ENCODE measurements around the gene PLD5. TPM values are rescaled to one million over a fixed set of nuclear protein-coding genes. Genes with fewer than 3 reads are reported as not detected.
"Not testable (repeated sequence)": the region's sequence is repeated elsewhere in the genome, so short reads cannot be mapped to it uniquely, and the experiment has no call there.

The PLD5 gene
- total RNA-seq, 1 donor from 2014 or later, result 0.29 TPM

- no peak for DNase-seq (ENCODE audit: low read depth)
Measured at GRCh38 chr1:242427519-242427918, 97.0 kb downstream of the PLD5 start.

DNA sequence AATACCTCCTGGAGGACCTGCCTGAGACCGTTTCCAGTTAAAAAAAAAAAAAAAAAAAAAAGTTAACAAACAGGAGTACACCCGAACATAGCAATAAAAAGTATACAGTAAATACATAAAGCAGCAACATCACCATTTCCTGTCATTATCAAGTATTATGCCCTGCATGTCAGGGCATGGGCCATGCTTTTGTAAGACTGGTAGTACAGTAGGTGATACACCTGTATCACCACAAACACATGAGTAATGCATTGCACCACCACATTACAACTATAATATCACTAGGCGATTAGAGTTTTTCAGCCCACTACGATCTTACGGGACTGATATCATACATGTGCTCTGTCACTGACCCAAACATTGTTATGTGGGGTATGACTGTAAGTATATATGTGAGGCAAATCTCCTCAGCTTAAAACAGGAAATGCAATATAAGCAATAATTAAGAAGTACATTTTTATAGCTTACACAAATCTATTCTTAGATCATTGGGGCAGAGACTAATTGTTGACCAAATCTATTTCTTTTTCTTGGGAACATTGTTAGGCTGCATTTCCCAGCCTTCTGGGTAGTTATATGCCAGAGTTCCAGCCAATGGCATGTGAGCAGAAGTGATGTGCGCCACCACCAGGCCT lies 98.1 kb downstream of the PLD5 start:
- no peak for DNase-seq (ENCODE audit: low read depth)

DNA sequence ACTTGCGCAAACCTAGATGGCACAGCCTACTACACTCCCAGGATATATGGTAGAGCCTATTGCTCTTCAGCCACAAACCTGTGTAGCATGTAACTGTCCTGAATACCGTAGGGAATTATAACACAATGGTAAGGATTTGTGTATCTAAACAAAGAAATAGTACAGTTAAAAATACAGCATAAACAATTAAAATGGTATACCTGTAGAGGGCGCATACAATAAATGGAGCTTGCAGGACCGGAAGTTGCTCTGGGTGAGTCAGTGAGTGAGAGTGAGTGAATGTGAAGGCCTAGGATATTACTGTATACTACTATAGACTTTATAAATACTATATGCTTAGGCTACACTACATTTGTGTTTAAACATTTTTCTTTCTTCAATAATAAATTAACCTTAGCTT lies 99.3 kb downstream of the PLD5 start:
- DNase-seq (ENCODE audit: low read depth), result no peak

DNA sequence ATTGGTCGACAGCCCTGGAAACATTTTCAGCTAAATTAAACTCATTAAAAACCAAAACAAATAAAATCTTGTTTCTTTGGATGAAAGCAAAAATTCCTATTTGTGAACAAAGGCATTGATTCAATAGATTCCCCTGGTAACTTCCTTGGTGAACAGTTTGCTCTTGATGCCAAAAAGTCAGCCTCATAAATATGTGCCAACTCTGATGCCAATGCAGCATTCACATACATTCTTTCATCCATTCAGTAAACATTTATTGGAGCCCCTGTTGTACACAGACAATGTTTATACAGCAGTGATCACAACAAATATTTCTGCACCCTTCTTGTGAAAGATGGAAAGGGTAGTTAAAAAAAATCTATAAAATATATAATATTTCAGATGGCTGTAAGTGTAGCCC lies 107.8 kb downstream of the PLD5 start:
- no peak for DNase-seq (ENCODE audit: low read depth)

DNA sequence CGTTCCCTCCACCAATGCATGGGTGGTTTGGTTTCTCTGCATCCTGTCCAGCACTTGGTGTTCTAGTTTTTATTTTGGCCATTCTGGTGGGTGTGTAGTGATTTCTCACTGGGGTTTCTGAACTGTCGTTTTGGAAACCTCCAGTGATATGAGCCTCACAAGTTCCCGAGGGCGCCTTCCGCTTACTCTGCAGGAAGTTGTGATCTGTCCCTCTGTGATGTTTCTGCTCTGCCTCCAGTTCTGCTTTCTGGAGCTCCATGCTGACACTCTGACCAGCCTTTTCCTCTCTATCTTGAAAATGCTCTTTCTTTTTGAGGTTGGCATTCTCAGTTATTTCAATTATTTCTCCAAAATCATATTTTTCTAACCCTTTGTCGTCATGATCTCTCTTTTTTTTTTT lies 111.6 kb downstream of the PLD5 start:
- DNase-seq (ENCODE audit: low read depth), result no peak

- DNase-seq (ENCODE audit: low read depth), result no peak
Measured at GRCh38 chr1:242411901-242412300, 112.6 kb downstream of the PLD5 start.

DNA sequence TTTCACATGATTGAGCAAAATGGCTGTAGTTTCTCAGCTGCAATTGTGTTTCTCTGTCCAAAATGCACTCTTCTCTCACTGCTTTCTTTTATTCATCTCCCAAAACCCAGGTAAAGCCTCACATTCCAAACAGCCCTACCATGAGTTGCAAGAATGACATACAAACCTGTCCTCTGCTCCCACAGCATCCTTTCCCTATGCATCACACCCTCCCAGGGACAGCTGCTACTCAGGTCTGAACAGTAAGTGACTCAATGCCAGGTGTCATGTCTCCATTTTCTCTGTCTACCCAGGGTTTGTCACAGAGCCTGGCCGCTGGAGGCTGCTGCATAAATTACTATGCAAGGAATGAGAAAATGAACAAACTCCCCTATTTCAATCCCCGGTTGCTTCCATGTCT lies 118.5 kb downstream of the PLD5 start:
- DNase-seq (ENCODE audit: low read depth), result no peak

DNA sequence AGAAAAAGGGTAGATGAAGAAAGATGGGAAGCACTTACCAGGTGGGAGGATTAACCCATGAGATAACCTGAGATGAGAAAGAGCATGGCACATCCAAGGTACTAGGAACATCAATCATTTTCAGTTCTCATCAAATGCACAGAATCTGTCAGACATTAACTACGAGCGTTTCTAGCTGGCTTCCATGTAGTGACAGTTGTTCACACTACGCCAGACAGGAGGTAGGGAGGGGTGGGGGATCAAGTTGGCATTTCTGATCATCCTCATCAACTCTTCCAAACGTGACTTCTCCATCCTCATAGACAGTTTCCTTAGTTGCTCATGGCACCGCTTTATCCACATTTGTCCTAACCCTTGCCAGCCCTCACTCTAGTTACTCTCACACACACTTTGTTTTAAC lies 120.2 kb downstream of the PLD5 start:
- DNase-seq (ENCODE audit: low read depth), result no peak

DNA sequence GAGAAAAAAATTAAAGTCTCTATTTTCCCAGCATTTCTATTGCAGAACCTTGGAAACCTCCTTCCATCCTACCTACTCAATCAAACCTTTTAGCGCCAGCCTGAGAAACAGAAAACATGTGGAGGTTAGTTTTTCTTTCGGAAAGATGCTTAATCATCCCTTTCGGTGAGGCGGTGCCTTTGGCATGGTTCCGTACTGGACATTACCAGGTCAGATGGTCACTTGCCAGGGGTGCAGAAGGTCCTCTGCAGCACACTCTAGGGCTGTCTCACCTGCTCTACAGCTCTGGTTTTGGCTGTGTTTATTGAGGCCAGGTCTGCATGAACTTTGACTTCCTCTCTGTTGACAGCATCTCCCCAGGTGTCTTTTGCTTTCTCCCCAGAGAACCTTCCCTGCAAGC lies 121.5 kb downstream of the PLD5 start:
- DNase-seq (ENCODE audit: low read depth), result no peak

DNA sequence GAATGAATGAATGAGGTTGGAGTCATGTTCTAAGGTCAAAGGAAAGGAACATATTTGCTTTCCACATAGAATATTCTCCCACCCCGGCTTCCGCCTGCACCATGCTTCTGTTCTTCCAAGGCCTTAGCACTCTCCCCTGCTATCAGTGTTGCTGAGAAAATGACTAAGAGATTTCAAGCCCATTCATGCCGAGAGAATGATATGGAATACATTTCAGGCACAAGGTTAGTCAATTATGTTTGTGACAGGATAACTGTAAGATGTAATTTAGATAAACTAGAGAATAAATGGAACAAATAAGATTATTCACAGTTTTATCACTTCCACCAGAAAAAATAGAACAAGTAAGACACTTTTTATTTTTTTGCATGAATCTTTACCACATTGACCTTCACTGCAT lies 122.6 kb downstream of the PLD5 start:
- no peak for DNase-seq (ENCODE audit: low read depth)

- no peak for DNase-seq (ENCODE audit: low read depth)
Measured at GRCh38 chr1:242398351-242398750, 126.1 kb downstream of the PLD5 start.

DNA sequence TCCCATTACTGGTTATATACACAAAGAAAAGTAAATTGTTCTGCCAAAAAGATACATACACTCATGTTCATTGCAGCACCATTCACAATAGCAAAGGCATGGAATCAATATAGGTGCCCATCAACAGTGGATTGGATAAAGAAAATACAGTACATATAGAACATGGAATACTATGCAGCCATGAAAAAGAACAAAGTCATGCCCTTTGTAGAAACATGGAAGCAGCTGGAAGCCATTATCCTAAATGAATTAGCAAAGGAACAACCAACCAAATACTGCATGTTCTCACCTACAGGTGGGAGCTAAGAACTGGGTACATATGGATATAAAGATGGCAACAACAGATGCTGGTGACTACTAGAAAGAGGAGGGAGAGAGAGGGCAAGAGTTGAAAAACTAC lies 132.6 kb downstream of the PLD5 start:
- no peak for DNase-seq (ENCODE audit: low read depth)

DNA sequence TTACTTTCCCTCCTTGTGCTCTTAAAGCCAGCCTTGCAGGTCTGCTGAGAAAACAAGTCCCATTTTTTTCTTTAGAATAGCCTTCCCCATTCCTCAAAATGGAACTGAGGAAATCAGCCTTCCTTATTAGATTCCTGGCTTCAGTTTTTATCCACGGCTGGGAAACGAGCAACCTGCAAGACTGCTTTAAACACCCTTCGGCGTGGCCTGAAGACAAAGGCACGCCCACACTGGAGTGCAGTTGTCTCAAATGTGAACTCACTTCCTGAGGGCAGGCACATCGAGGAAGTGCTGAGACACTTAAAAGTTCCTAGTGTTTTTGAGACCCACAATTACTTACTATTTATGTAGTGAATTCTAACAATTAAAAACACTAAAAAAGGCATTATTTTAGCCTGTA lies 148.4 kb downstream of the PLD5 start:
- DNase-seq (ENCODE audit: low read depth), result not testable (repeated sequence)

- DNase-seq (ENCODE audit: low read depth), result not testable (repeated sequence)
Measured at GRCh38 chr1:242350446-242350845, 174.1 kb downstream of the PLD5 start.

DNA sequence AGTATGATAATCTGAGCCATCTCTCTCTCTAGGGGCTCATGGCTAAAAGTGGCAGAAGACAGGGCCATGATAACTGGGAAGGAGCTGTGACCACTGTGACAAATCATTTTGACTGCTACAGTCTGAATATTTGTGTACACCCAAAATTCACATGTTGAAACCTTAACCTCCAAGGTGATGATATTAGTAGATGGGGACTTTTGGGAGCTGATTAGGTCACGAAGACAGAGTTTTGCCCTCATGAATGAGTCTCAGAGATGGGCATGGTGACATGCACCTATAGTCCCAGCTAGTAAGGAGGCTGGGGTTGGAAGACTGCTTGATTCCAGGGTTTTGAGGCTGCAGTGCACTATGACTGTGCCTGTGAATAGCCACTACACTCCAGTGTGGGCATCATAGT lies 174.9 kb downstream of the PLD5 start:
- DNase-seq (ENCODE audit: low read depth), result no peak

DNA sequence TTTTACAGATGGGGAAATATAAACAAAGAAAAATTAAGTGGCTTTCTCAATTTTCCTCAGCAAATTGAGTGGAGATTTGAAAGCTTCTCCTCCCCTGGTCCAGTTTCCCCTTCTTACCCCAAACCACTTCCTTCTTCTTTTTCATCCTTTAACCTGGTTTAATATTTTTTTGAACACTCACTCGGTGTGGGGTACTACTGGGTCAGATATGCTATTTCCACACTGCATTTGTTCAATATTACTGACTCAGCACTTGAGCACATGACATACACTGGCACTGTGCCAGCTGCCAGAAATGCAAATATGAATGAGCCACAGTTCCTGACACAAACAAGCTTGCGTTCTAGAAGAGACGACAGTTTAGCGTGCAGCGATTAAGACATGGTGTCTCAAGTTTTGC lies 193.6 kb downstream of the PLD5 start:
- not testable (repeated sequence) for DNase-seq (ENCODE audit: low read depth)

DNA sequence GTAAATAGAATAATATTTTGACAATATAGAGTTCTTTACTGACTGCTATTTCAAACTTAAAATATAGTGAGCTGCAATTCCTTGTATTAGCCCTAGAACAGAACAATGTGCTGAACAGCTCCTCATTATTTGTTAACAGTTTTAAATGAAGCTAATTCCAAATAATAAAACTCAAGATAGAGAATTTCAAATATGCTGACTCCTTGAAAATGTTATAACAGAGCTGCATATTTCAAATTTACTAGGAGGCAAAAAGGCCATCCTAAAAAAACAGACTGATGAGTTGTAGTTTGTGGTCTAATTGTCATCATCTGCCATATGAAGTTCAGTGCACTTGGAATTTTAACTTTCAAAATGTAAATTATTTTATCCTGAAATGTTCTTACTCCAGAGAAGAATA lies 197.1 kb downstream of the PLD5 start:
- not testable (repeated sequence) for DNase-seq (ENCODE audit: low read depth)

GRCh38 chr1:242321981-242322380 lies 202.5 kb downstream of the PLD5 start:
- not testable (repeated sequence) for DNase-seq (ENCODE audit: low read depth)

DNA sequence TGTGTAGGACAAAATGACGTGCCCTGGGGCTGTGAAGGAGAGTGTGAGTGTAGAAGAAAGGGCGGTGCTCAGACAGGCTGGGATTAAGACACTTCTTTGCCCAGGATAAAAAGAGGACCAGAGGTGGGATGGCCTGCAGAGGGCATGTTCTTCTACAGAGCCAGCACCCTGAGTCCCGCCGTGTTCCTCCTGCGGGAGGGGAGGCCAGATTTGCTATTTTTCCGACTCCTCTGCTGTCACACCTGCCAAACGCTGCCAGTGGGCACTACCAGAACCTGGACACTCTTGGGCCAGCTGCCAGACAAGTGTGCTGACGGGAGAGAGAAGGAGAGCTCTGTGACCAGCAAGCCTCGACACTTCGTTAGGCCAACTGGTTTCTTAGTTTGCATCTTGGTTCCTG lies 206.4 kb downstream of the PLD5 start:
- no peak for DNase-seq (ENCODE audit: low read depth)

DNA sequence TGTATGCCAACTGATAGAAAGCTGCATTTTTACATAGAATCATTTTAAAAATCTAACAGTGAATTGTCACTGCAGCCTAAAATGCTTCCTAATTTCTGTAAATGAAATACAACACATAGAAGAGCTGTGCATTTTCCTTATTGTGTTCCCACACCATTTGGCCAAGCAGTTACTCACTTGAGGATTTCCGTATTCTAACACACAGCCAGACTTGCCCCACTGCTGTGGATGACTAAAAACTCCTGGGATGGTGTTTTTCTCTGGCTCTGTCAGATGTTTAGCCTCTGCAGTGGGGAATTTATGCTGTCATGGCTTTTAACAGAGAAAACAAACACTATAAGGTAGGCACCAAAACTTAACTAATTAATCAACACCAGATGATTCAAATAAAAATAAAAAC lies 209.6 kb downstream of the PLD5 start:
- not testable (repeated sequence) for DNase-seq (ENCODE audit: low read depth)

- DNase-seq (ENCODE audit: low read depth), result not testable (repeated sequence)
Measured at GRCh38 chr1:242314085-242314649, 210.3 kb downstream of the PLD5 start.

DNA sequence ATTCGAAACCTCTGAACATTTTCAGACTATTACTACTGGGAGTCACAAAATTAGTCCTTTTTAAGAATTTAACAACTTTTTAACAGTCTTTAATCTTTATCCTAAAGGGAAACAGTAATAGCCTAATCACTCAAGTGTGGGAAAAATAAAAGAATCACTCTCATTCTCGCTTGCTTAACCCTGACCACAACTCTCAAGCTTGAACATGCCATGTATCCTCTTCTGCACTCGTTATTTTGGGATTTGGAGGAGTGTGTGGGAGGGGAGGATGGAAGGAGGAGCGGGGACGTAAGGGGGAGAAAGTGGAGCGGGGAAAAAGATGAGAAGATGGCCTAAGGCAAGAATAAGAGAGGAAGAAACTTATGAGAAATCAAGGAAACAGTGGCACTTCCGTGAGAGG lies 215.8 kb downstream of the PLD5 start:
- DNase-seq (ENCODE audit: low read depth), result not testable (repeated sequence)

- not testable (repeated sequence) for DNase-seq (ENCODE audit: low read depth)
Measured at GRCh38 chr1:242293781-242294180, 230.7 kb downstream of the PLD5 start.
